ENCODE results near the gene KLHL14. TPM values are rescaled to one million over a fixed set of nuclear protein-coding genes. Genes with fewer than 3 reads are reported as not detected.
A peak's percentile ranks its signal among the peaks of the same experiment; 100 is the strongest.

The KLHL14 gene
- total RNA-seq, 1 donor from 2014 or later, result 10.8 TPM

DNA sequence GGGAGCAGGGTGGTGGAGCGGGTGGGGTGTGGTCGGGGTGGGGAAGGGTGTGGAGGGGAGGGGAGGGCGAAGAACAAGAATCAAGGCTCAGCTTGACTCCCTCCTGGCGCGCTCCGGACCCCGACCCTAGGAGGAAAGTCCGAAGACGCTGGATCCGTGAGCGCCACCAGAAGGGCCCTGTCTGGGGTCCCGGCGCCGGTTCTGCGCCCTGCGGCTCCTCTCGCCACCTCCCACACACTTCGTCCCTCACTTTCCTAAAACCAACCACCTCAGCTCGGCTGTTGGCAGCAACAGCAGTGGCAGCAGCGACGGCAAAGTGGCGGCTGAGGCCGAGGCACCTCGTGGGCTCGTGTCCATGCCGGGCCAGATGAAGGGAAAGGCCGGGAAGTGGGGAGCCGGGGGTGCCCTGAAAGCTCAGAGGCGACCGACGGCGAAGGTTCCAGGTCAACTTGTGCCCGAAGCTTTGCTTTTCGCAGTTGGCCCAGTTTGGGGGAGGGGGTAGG is 2.1 kb downstream of the KLHL14 start:
- no peak for DNase-seq (ENCODE audit: low read depth)

DNA sequence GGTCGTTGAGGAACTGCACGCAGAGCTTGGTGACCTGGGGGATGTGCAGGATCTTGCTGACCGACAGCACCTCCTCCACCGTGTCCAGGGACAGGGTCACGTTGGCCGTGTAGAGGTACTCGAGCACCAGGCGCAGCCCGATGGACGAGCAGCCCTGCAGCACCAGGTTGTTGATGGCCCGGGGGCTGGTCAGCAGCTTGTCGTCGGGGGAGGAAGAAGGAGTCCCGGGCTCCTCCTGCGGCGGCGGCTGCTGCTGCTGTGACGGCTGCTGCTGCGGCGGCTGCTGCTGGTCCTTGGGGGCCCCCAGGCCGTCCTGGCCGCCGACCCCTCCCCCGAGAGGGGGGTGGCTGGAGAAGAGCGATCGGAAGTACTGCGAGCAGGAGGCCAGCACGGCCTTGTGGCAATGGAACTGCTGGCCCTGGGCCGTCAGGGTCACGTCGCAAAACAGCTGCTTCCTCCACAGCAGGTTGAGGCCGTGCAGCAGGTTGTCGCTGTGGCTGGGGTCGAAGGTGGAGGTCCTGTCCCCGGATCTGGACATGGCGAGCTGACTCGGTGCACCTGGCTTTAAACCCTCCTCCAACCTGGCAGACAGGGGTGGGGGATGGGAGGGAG is 2.7 kb downstream of the KLHL14 start:
- DNase-seq (ENCODE audit: low read depth), result no peak

DNA sequence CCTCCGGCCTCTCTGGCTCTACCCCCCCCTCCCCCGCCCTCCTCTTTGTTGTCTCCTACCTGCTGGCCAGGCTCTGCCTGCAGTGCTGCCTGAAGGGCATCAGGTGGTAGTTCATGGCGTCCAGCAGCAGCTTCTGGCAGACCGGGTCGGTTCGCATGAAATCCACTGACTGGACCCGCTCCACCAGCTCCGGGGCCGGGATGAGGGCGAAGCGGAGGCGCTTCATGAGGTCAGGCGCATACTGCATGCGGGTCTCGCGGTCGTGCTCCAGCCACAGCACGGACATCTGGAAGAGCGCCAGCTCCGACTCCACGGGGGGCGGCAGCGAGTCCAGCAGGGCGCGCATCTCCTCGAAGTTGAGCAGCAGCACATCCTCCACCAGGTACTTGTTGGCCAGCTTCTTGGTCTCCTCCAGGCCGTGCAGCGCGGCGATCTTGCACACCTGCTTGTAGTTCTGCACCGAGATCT is 3.2 kb downstream of the KLHL14 start:
- no peak for DNase-seq (ENCODE audit: low read depth)

- no peak for DNase-seq (ENCODE audit: low read depth)
These were observed 3.7 kb downstream of the KLHL14 start for GRCh38 chr18:32769071-32769585.

DNA sequence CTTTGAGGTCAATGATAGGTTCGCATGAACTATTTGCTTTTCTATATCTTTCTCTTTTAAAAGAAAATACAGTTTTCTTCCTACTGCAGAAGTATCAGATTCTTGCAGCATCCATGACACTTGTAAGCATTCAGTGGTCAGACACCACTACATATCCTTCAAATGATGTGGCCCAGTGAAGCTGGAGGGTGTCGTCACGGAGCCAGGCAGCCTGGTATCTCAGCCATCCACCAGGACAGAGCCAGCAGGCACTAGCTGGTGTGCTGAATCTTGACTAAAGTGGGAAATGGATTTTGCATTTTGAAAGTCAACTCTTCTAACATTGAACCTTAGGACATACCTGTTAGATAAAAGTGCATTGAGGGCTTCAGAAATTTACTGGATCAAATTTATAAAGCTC is 5.4 kb downstream of the KLHL14 start:
- no peak for DNase-seq (ENCODE audit: low read depth)

GRCh38 chr18:32764611-32765244 is 8.1 kb downstream of the KLHL14 start:
- DNase-seq (ENCODE audit: low read depth), result no peak

DNA sequence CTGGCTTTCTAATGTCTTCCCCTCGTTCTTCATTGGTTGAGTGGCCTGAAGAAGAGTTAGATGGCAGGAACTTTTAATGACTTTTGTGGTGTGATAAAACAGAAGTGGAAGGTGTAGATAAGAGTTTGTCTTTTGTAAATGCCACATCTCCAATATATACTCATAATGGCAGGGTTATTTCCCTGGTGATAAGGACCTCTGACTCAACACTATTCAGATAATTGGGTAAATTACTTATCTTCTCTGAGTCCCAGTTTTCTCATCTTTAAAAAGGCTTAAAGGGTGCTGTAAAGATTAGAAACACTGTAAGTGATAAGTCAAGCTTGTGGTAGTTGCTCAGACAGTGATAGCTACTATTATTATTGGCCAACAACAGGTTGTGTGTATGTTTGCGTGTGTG is 9.5 kb downstream of the KLHL14 start:
- DNase-seq (ENCODE audit: low read depth), result no peak

DNA sequence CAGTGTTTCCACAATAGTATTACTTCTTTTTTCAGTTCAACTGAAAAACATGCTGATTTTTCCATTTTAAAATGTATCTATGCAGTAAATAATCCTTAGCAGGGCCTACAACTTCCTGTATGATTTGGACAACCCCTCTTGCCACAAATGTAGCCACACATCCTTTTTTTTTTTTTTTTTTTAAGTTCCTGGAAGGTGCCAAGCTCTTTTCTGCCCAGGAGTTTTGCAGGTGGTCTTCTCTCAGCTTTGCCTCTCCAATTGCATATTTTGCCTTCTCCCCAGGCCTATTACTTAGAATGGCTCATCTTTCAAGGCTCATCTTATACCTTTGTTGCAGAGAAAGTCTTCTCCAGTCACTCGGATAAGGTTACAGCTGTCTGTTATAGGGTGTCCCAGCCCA is 11.6 kb downstream of the KLHL14 start:
- DNase-seq (ENCODE audit: low read depth), result no peak

GRCh38 chr18:32760391-32760790 is 12.4 kb downstream of the KLHL14 start:
- no peak for DNase-seq (ENCODE audit: low read depth)

DNA sequence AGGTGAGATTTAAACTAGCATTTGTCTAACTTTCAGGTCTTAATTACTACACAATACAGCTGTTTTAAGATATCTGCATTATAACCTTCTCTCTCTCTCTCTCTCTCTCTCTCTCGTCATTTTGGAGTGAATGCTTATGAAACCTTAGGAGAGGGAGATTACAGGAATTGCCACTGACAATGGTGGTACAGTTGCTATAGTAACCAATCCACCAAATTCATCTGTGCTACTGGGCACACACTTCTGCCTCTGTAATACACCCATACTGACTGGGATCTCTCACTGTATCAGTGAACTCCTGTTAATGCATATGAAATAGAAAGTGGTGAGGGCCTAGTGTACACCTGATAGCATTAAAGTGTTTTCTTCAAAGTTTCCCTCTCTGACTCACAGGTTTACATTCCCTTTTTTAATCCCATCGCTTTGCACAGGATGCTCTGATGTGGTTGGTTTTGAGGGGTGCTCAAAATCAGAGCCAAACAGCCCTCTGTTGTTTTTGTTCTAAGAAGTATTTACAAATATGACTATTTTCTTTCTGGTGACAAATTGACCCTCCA is 13.1 kb downstream of the KLHL14 start:
- no peak for DNase-seq (ENCODE audit: low read depth)

DNA sequence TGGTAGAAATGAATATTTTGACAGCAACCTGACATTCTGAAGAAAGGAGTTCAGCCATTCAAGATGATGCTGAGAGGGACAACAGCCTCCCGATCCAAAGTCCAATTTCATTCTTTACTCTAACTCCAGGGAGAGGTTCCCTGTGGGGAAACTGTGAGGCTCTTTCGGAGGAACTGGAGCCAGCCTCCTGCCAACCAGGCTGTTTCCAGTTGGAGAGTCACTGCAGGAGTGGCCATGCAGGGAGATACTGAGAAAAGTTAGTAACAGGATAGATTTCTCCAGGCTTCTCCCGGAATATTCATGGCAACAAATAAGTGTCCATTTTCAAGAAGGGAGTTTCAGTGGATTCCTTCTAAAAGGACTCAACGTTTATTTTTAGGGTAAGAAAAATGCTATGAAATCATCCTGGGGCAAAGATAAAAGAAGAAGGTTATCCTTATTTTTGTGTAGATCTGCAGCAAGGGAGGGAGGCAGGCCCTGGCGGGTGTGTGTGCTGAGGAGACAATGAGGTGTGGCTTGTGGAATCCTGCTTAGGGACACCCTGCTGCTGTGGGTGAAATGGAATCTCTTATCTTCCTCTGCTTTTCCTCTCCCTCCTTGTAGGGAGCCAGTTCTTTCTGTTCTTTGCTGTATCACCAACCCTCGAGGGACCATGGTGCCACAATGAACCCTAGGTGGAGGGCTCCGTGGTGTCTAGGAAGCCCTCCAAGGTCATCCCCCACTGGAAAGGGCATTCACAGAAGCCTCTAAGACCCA is 18.1 kb downstream of the KLHL14 start:
- no peak for DNase-seq (ENCODE audit: low read depth)

- DNase-seq (ENCODE audit: low read depth), result no peak
These were observed 19.1 kb downstream of the KLHL14 start for GRCh38 chr18:32753656-32754260.

DNA sequence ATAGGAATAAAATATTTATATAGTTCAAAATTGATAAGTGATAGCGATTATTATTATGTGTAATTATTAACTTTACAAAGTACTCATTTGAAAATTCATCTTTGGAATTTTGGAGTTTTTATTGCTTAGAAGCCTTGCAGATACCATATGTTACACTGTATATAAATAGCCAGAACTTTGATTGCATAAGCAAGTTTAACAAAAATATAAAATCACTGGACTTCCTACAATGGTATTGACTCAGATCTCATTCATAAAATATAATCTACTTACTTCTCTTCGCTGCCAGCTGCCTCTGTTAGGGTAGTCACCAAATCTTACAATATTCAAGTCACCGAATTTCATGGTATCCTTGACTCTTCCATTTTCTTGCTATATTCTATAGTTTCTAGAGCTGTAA is 22.5 kb downstream of the KLHL14 start:
- no peak for DNase-seq (ENCODE audit: low read depth)

DNA sequence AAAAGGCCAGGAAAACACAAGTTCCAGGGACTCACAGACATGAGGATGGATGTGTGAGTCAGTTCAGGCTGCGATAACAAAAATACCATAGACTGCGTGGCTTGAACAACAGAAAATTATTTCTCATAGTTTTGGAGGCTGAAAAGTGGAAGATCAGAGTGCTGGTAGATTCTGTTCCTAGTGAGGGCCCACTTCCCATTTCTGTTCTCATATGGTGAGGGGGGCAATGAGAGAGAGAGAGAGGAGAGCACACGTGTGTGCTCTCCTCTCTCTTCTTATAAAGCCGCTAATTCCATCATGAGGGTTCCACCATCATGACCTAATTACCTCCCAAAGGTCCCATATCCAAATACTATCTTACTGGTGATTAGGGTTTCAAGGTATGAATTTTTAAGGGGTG is 23.0 kb downstream of the KLHL14 start:
- DNase-seq (ENCODE audit: low read depth), result no peak

DNA sequence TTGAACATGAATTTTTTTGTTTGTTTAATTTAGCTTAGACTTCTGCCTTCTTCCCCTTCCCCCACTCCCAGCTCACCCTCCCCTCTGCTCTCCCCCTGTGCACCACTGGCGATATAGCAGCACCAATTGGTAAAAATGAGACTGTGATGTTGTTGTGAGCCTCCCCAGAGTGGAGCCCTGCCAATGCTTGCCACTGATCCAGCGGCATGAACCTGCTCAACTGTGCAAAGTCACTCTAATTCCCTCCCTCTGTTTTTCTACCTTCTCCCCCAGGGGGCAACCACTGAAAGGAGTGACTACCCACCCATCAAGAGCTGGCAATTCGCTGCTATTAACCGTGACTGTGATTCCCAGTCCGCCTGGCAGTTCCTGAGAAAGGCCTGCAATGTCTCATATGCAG is 30.2 kb downstream of the KLHL14 start:
- DNase-seq (ENCODE audit: low read depth), result peak; percentile 63

- peak; percentile 95 for DNase-seq (ENCODE audit: low read depth)
These were observed 37.0 kb downstream of the KLHL14 start for GRCh38 chr18:32735781-32736180.

DNA sequence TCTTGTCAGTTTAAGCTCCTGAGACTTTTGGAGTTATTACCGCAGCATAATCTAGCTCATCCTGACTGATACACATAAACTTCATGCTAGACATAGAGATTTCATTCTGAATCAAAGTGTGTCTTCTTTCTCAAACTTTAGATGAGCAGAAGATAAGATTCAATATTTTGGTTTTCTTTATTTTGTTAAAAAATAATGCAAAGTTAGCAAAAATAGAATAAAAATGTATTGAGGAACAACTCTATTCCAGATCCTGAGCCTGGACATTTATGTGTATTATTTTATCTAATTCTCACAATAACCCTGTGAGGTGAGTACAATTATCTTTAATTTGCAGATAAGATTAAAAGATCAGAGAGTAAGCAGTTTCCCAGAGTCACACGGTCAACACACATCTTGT is 38.4 kb downstream of the KLHL14 start:
- no peak for DNase-seq (ENCODE audit: low read depth)

- no peak for DNase-seq (ENCODE audit: low read depth)
These were observed 40.7 kb downstream of the KLHL14 start for GRCh38 chr18:32732165-32732564.

GRCh38 chr18:32730620-32731091 is 42.2 kb downstream of the KLHL14 start:
- DNase-seq (ENCODE audit: low read depth), result peak; percentile 77

DNA sequence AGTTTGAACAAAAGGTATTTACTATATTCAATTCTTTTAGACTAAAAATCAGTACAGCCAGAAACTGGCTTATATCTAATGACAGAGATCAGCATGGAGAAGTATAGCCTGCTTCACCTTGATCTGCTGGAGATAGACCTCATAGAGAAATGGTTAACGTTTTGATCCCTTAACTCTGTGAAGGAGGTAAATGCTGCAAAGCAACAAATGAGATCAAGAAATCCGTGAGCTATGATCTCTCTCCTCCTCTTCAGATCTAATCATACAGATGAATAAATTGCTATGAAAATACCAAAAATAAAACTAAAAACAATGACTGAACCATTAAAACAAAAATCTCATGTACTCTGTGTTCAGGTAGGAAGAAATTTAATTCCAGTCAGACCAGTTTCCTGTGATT is 42.8 kb downstream of the KLHL14 start:
- DNase-seq (ENCODE audit: low read depth), result no peak

- DNase-seq (ENCODE audit: low read depth), result no peak
These were observed 48.6 kb downstream of the KLHL14 start for GRCh38 chr18:32724071-32724749.
